ENCODE data around the gene KIR3DL2. TPM values are rescaled to one million over a fixed set of nuclear protein-coding genes. Genes with fewer than 3 reads are reported as not detected.

KIR3DL2 gene
- total and polyA plus RNA-seq, 2 experiments from 2014 or later, result not detected

- no peak for TF ChIP-seq ZNF462 (CRISPR knock-in tag; IDR thresholded peaks at IDR 0.05)
- TF ChIP-seq CREB1 (CRISPR knock-in tag; IDR thresholded peaks at IDR 0.05; ENCODE audit: low read depth), result no peak
- TF ChIP-seq STAT1 (IDR thresholded peaks at IDR 0.05; ENCODE audit: unreplicated experiment), result no peak
Observed at GRCh38 chr19:54883228-54883627, 33.0 kb downstream of the KIR3DL2 start (continued).

GRCh38 chr19:54888239-54888638 is 38.0 kb downstream of the KIR3DL2 start:
- peaks cover 4% of the 10 kb centered on the region; the same call in 1 of the 2 replicates for H3K4me1 ChIP-seq (ENCODE audit: insufficient read depth)
- no peak overlapping the region for H3K4me3 Mint-ChIP-seq

More at GRCh38 chr19:54888239-54888638, 38.0 kb downstream of the KIR3DL2 start:
- no peaks in the 10 kb centered on the region for H3K27me3 ChIP-seq (ENCODE audit: insufficient read depth)
- no peaks in the 10 kb centered on the region for H3K36me3 Mint-ChIP-seq (ENCODE audit: low read depth)
- H4K20me1 ChIP-seq (replicated peaks; ENCODE audit: insufficient read depth), result no peaks in the 10 kb centered on the region
- no peak overlapping the region for H3K4me2 ChIP-seq
- no peaks in the 10 kb centered on the region for H3K36me3 ChIP-seq (ENCODE audit: insufficient read depth)
- peaks cover 19% of the 10 kb centered on the region for H3K9me3 Mint-ChIP-seq
- TF ChIP-seq CTCF (conservative IDR thresholded peaks at IDR 0.05; ENCODE audit: low read depth in 2 of 2) (no peak), JUNB (IDR thresholded peaks at IDR 0.05; ENCODE audit: unreplicated experiment) (no peak), ZNF462 (CRISPR knock-in tag; IDR thresholded peaks at IDR 0.05) (no peak), CREB1 (CRISPR knock-in tag; IDR thresholded peaks at IDR 0.05; ENCODE audit: low read depth) (no peak), STAT1 (IDR thresholded peaks at IDR 0.05; ENCODE audit: unreplicated experiment) (no peak)
- no peaks in the 10 kb centered on the region for H3K9me2 ChIP-seq (ENCODE audit: insufficient read depth)
- peaks cover 4% of the 10 kb centered on the region; the same call in 2 of the 3 replicates for H3K4me1 Mint-ChIP-seq
- no peak overlapping the region for H2AFZ ChIP-seq
- H3F3A ChIP-seq (replicated peaks; ENCODE audit: low read depth), result peaks cover 4% of the 10 kb centered on the region; the same call in 1 of the 2 replicates
- ATAC-seq (no peak), DNase-seq (ENCODE audit: low spot score) (no peak)
- H3K4me3 ChIP-seq, result no peak overlapping the region
- H3K27ac ChIP-seq (ENCODE audit: low read depth), result no peak overlapping the region
- no peaks in the 10 kb centered on the region for H3K79me2 ChIP-seq (replicated peaks; ENCODE audit: insufficient read depth)
- H3K27me3 Mint-ChIP-seq (ENCODE audit: insufficient read depth, low read depth, poor library complexity), result peaks cover 3% of the 10 kb centered on the region
- H3K27ac Mint-ChIP-seq, result no peak overlapping the region
